ENCODE data around the gene DENND5A. TPM values are rescaled to one million over a fixed set of nuclear protein-coding genes. Genes with fewer than 3 reads are reported as not detected.
A peak's percentile ranks its signal among the peaks of the same experiment; 100 is the strongest.

The DENND5A gene
- total and polyA plus RNA-seq, 2 of the 8 experiments (the other 6 are each of a cell fraction or from before 2014, with no cell fraction given) = 65.7 to 139 TPM

GRCh38 chr11:9137293-9138132, 127.6 kb downstream of the DENND5A start:
- no peaks in the 10 kb centered on the region for H3K9me3 ChIP-seq (ENCODE audit: insufficient read depth in 2 of 2, low read depth in 1 of 2, low read length in 1 of 2)
- WGBS, 2 experiments (ENCODE audit: extremely low coverage in 1 of 2, insufficient coverage in 1 of 2, insufficient read length in 1 of 2, insufficient replicate concordance in 2 of 2, low coverage in 1 of 2, low lambda C conversion rate in 2 of 2, missing lambda C conversion rate in 1 of 2) = 39% methylated on average over 10 of the region's 10 CpGs; no CpG with 5 or more reads in 1 of the 2 experiments
- H3K36me3 ChIP-seq (ENCODE audit: control insufficient read depth in 2 of 4, insufficient read depth in 4 of 4, low read length in 3 of 4) = peaks cover 6 to 27% (median 21%) of the 10 kb centered on the region in 4 experiments; a peak in 6 of 8 replicates
- H3K4me1 ChIP-seq (replicated peaks in 1 of 4; ENCODE audit: control insufficient read depth in 3 of 4, insufficient read depth in 4 of 4, low read length in 3 of 4) = peaks cover 0 to 12% (median 2%) of the 10 kb centered on the region in 4 experiments; a peak in 3 of 7 replicates
- peak overlapping the region in 1 of 2 experiments; percentile 44; a peak in 3 of 4 replicates for H3K4me2 ChIP-seq (ENCODE audit: insufficient read depth in 1 of 2, low read depth in 2 of 2, low read length in 2 of 2)
- H4K91ac ChIP-seq (replicated peaks; ENCODE audit: insufficient read length, low read length) = no peak overlapping the region
- no peak overlapping the region for H3K23ac ChIP-seq (ENCODE audit: insufficient read length)
- H2AK5ac ChIP-seq (ENCODE audit: low read depth, low read length) = no peak overlapping the region
- no peak overlapping the region for H2AFZ ChIP-seq (ENCODE audit: low read length)
- H2BK12ac ChIP-seq (ENCODE audit: low read depth, low read length) = no peak overlapping the region
- H4K8ac ChIP-seq (ENCODE audit: extremely low read depth, insufficient read depth, low read length) = no peak overlapping the region
- no peaks in the 10 kb centered on the region for H3K23me2 ChIP-seq (ENCODE audit: low read depth, low read length)
- H3K27ac ChIP-seq (ENCODE audit: low read depth, low read length) = no peak overlapping the region
- H2BK120ac ChIP-seq (replicated peaks; ENCODE audit: low read depth, low read length) = no peak overlapping the region
- H2BK15ac ChIP-seq (ENCODE audit: low read length) = no peak overlapping the region
- no peak overlapping the region for H3K4me3 ChIP-seq (ENCODE audit: extremely low read depth in 1 of 4, insufficient read depth in 2 of 4, low read depth in 3 of 4, low read length in 4 of 4)
- no peak overlapping the region for H3K9ac ChIP-seq (replicated peaks in 1 of 4; ENCODE audit: extremely low read depth in 1 of 4, low read depth in 3 of 4, low read length in 3 of 4)
- H3K18ac ChIP-seq (ENCODE audit: extremely low read depth, low read length) = no peak overlapping the region
- H3K14ac ChIP-seq (ENCODE audit: insufficient read length) = no peak overlapping the region
- H3K4ac ChIP-seq (replicated peaks; ENCODE audit: insufficient read length, low read depth, low read length) = no peak overlapping the region
- H4K20me1 ChIP-seq (replicated peaks in 1 of 2; ENCODE audit: control insufficient read depth in 1 of 2, insufficient read depth in 2 of 2, low read length in 2 of 2) = peaks cover 0 to 4% of the 10 kb centered on the region in 2 experiments
- no peak overlapping the region for H2BK5ac ChIP-seq (ENCODE audit: low read depth, low read length)
- H3K56ac ChIP-seq (replicated peaks; ENCODE audit: insufficient read length, low read depth, low read length) = no peak overlapping the region
- no peaks in the 10 kb centered on the region for H3K79me2 ChIP-seq (ENCODE audit: control insufficient read depth in 1 of 2, insufficient read depth in 2 of 2, low read length in 2 of 2)
- FAIRE-seq (peak; percentile 97), DNase-seq (ENCODE audit: low read depth in 1 of 2, low spot score in 2 of 2) (peak; percentile 73 to 95)
- ChIA-PET POLR2A (ENCODE audit: partially characterized antibody) (interaction anchor here (1.0 to 1.5 kb wide), 2 partner anchors 9 to 121 kb away, joined by 3 to 5 read pairs; no protein-coding TSS in a partner anchor), CTCF (ENCODE audit: partially characterized antibody) (interaction anchor here (0.6 to 7.4 kb wide), 65 partner anchors 8 to 369 kb away, joined by 3 to 68 read pairs (median 4); partner anchors contain the start of genes C11orf16 and ZNF143)
- no peaks in the 10 kb centered on the region for H3K27me3 ChIP-seq (replicated peaks in 1 of 4; ENCODE audit: control insufficient read depth in 3 of 4, extremely low read depth in 1 of 4, insufficient read depth in 3 of 4, low read length in 3 of 4)
- H2BK20ac ChIP-seq (ENCODE audit: low read length) = no peak overlapping the region
- H4K5ac ChIP-seq (ENCODE audit: insufficient read length, low read depth, low read length) = no peak overlapping the region
- H3K79me1 ChIP-seq (ENCODE audit: low read depth, low read length) = no peaks in the 10 kb centered on the region
- peak; percentile 64; the same call in 1 of the 2 replicates for TF ChIP-seq TBP (IDR thresholded peaks at IDR 0.05; ENCODE audit: low read depth, low read length)
- 0 out of 2 replicates have a peak, but pooled peaks have one; percentile 7 for TF ChIP-seq RBBP5 (IDR thresholded peaks at IDR 0.05; ENCODE audit: borderline replicate concordance, low read depth, low read length)
- peak; percentile 54; the same call in 1 of the 2 replicates for TF ChIP-seq ATF2 (IDR thresholded peaks at IDR 0.05; ENCODE audit: low read length)

All from H1 (cell line).